ENCODE results near the gene GPBP1.

The GPBP1 gene

DNA sequence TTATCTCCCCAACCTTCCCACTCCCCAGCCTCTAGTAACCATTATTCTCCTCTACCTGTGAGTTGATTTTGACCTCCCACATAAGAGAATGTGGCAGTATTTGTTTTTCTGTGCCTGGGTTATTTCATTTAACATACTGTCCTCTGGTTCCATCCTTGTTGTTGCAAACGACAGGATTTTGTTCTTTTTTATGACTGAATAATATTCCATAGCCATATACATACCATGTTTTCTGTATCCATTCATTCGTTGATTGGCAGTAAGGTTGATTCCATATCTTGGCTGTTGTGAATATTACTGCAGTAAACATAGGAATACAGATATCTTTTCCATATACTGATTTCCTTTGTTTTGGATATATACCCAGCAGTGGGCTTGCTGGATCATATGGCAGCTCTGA is 20.8 kb downstream of the GPBP1 start:
- TF ChIP-seq, protein P1, sequence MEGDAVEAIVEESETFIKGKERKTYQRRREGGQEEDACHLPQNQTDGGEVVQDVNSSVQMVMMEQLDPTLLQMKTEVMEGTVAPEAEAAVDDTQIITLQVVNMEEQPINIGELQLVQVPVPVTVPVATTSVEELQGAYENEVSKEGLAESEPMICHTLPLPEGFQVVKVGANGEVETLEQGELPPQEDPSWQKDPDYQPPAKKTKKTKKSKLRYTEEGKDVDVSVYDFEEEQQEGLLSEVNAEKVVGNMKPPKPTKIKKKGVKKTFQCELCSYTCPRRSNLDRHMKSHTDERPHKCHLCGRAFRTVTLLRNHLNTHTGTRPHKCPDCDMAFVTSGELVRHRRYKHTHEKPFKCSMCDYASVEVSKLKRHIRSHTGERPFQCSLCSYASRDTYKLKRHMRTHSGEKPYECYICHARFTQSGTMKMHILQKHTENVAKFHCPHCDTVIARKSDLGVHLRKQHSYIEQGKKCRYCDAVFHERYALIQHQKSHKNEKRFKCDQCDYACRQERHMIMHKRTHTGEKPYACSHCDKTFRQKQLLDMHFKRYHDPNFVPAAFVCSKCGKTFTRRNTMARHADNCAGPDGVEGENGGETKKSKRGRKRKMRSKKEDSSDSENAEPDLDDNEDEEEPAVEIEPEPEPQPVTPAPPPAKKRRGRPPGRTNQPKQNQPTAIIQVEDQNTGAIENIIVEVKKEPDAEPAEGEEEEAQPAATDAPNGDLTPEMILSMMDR (conservative IDR thresholded peaks at IDR 0.05; ENCODE audit: control insufficient read depth, insufficient read depth, low read depth, low read length) = no peak
- no peak for DNase-seq (ENCODE audit: low read depth)
- H3K4me3 ChIP-seq (ENCODE audit: control insufficient read depth, low read depth, low read length) = no peak overlapping the region

DNA sequence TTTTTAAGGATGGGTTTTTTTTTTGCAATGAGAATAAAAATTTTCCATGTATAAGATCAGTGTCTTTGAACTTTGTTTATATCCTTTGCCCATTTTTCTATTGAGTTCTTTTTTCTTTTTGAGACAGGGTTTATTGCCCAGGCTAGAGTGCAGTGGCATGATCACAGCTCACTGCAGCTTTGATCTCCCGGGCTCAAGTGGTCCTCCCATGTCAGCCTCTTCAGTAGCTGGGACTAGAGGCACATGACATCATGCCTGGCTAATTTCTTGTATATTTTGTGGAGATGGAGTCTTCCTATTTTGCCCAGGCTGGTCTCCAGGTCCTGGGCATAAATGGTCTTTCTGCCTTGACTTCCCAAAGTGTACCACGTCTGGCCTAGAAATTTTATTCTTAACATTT is 21.2 kb downstream of the GPBP1 start:
- TF ChIP-seq, protein P1 (conservative IDR thresholded peaks at IDR 0.05; ENCODE audit: control insufficient read depth, insufficient read depth, low read depth, low read length) = no peak
- no peak for DNase-seq (ENCODE audit: low read depth)
- H3K4me3 ChIP-seq (ENCODE audit: control insufficient read depth, low read depth, low read length) = no peak overlapping the region

- no peak overlapping the region for H3K4me3 ChIP-seq (ENCODE audit: control insufficient read depth, low read depth, low read length)
- TF ChIP-seq, protein P1 (conservative IDR thresholded peaks at IDR 0.05; ENCODE audit: control insufficient read depth, insufficient read depth, low read depth, low read length) = no peak
- no peak for DNase-seq (ENCODE audit: low read depth)
Observed at GRCh38 chr5:57199866-57200265, 26.0 kb downstream of the GPBP1 start.

- H3K4me3 ChIP-seq (ENCODE audit: control insufficient read depth, low read depth, low read length) = no peak overlapping the region
- TF ChIP-seq, protein P1 (conservative IDR thresholded peaks at IDR 0.05; ENCODE audit: control insufficient read depth, insufficient read depth, low read depth, low read length) = no peak
- no peak for DNase-seq (ENCODE audit: low read depth)
Observed at GRCh38 chr5:57202811-57203210, 29.0 kb downstream of the GPBP1 start.

GRCh38 chr5:57207007-57207653 is 33.3 kb downstream of the GPBP1 start:
- no peak for DNase-seq (ENCODE audit: low read depth)
- H3K4me3 ChIP-seq (ENCODE audit: control insufficient read depth, low read depth, low read length) = no peak overlapping the region
- TF ChIP-seq, protein P1 (conservative IDR thresholded peaks at IDR 0.05; ENCODE audit: control insufficient read depth, insufficient read depth, low read depth, low read length) = no peak

GRCh38 chr5:57207681-57208080 is 33.8 kb downstream of the GPBP1 start:
- H3K4me3 ChIP-seq (ENCODE audit: control insufficient read depth, low read depth, low read length) = no peak overlapping the region
- TF ChIP-seq, protein P1 (conservative IDR thresholded peaks at IDR 0.05; ENCODE audit: control insufficient read depth, insufficient read depth, low read depth, low read length) = no peak
- no peak for DNase-seq (ENCODE audit: low read depth)

Data from fibroblast of mammary gland (primary cell).